Transverse colon (tissue), 4 donors: ENCODE results near the gene SNX25. TPM values are rescaled to one million over a fixed set of nuclear protein-coding genes. Genes with fewer than 3 reads are reported as not detected.
"Not testable (repeated sequence)": the region's sequence is repeated elsewhere in the genome, so short reads cannot be mapped to it uniquely, and the experiment has no call there.

ENCODE experiments used
- DNase-seq: peaks from one replicate; pipeline ENCODE4 v3.0.0-alpha.2; 2019
- H3K27ac ChIP-seq, 4 donors: fragments of 200-600 bp; sonication (generic); 2 replicates each; pipeline ENCODE4 v1.5.1; 2016 to 2018; ENCODE audit warnings: inconsistent platforms in 4 of 4
- H3K27me3 ChIP-seq: fragments of 200-600 bp; sonication (generic); 2 replicates; pipeline ENCODE4 v1.5.1; 2017; ENCODE audit warnings: inconsistent platforms
- H3K36me3 ChIP-seq, 4 donors: fragments of 200-600 bp; sonication (generic); 2 replicates each; pipeline ENCODE4 v1.5.1; 2017 to 2019; ENCODE audit warnings: inconsistent platforms in 4 of 4
- H3K4me1 ChIP-seq, 4 donors: fragments of 200-600 bp; sonication (generic); 2 replicates each; pipeline ENCODE4 v1.5.1; 2017 to 2020; ENCODE audit warnings: inconsistent platforms in 4 of 4
- H3K4me3 ChIP-seq, 4 donors: fragments of 200-600 bp; sonication (generic); 1 replicate in 1 of 4; 2 replicates in 3 of 4; pipeline versions ENCODE4 v1.5.1 to v1.6.1; 2017 to 2019; ENCODE audit warnings: inconsistent platforms in 4 of 4
- H3K9me3 ChIP-seq, 2 donors: fragments of 200-600 bp; sonication (generic); 2 replicates each; pipeline ENCODE4 v1.5.1; 2017 to 2019; ENCODE audit warnings: inconsistent platforms in 2 of 2
- CTCF ChIP-seq, 5 experiments: fragments of 200-600 bp in 3 of 5; fragments of 450-650 bp in 2 of 5; sonication (generic) in 3 of 5; IDR thresholded peaks; 1 replicate in 2 of 5; 2 replicates in 3 of 5; pipeline ENCODE4 v1.5.1; 2016 to 2017; ENCODE audit warnings: antibody characterized with exemption in 5 of 5, inconsistent platforms in 3 of 5, mild to moderate bottlenecking in 2 of 5, moderate library complexity in 1 of 5
- EP300 ChIP-seq: sonication (generic); formaldehyde crosslinking; IDR thresholded peaks from one replicate; pipeline ENCODE4 v1.6.1; 2017; ENCODE audit warnings: antibody characterized with exemption, low read depth
- POLR2A ChIP-seq: fragments of 450-650 bp; IDR thresholded peaks from one replicate; pipeline ENCODE4 v1.6.1; 2016; ENCODE audit warnings: antibody characterized with exemption, mild to moderate bottlenecking, moderate library complexity
- POLR2AphosphoS5 ChIP-seq, 3 donors: sonication (generic); formaldehyde crosslinking; IDR thresholded peaks; one replicate each; pipeline ENCODE4 v1.6.1; 2016; ENCODE audit warnings: antibody characterized with exemption in 3 of 3
- WGBS, 2 donors: methylation state at CpG; one replicate each; pipeline ENCODE4 v1.1.5; 2018; ENCODE audit warnings: low coverage in 1 of 2; 5-methylcytosine and 5-hydroxymethylcytosine counted together
- in situ Hi-C, 4 donors: fragments of 200-750 bp; cut with MboI; loops; one replicate each; pipeline versions ENCODE4 v1.15.0 to v1.15.1; 2017; ENCODE audit warnings: low sequenced_read_pairs in 3 of 4, low pct_ligation_motif_present in 1 of 4, low pct_unique_long_range_greater_than_20kb in 1 of 4
- intact Hi-C: fragments of 100-400 bp; cut with DNase I; formaldehyde crosslinking; loops from one replicate; pipeline ENCODE4 v1.15.1; 2023; ENCODE audit warnings: low total_unique reads
- total RNA-seq, 4 donors: library from RNA; depleted of rRNA; stranded (reverse); fragments of >200 nt; gene quantifications; one replicate each; pipeline ENCODE4 v1.1.0, GENCODE V29; 2016

The SNX25 gene
- total RNA-seq, 4 donors from 2014 or later = 17.1 to 68.5 (median 19.5) TPM

GRCh38 chr4:185359767-185360446 lies 150.5 kb downstream of the SNX25 start:
- WGBS, 2 donors = 96 to 98% methylated on average over 8 of the region's 8 CpGs
- in situ Hi-C loops = no loop called here
- intact Hi-C loops = no loop called here

GRCh38 chr4:185361872-185362271 lies 152.5 kb downstream of the SNX25 start:
- no peak overlapping the region for H3K27ac ChIP-seq
- H3K27me3 ChIP-seq = no peaks in the 10 kb centered on the region
- no peaks in the 10 kb centered on the region for H3K9me3 ChIP-seq
- peaks cover 0 to 5% (median 0%) of the 10 kb centered on the region in 4 donors for H3K36me3 ChIP-seq
- intact Hi-C loops (no loop called here), in situ Hi-C loops (no loop called here)
- H3K4me3 ChIP-seq = no peak overlapping the region
- no peak for TF ChIP-seq EP300
- TF ChIP-seq CTCF (IDR thresholded peaks at IDR 0.05) = no peak
- no peak for TF ChIP-seq POLR2AphosphoS5 (IDR thresholded peaks at IDR 0.05)
- TF ChIP-seq POLR2A = no peak
- 86 to 100% methylated on average over 2 to 3 of the region's 3 CpGs for WGBS, 2 donors
- DNase-seq = no peak
- no peaks in the 10 kb centered on the region for H3K4me1 ChIP-seq

More at GRCh38 chr4:185359767-185360446, 150.5 kb downstream of the SNX25 start:
- H3K4me1 ChIP-seq = no peaks in the 10 kb centered on the region
- H3K27ac ChIP-seq = no peak overlapping the region
- TF ChIP-seq CTCF (IDR thresholded peaks at IDR 0.05) = no peak
- no peak for TF ChIP-seq EP300
- TF ChIP-seq POLR2A = no peak
- no peak for TF ChIP-seq POLR2AphosphoS5 (IDR thresholded peaks at IDR 0.05)
- H3K36me3 ChIP-seq = peaks cover 0 to 5% (median 0%) of the 10 kb centered on the region in 4 donors
- no peak for DNase-seq
- no peaks in the 10 kb centered on the region for H3K27me3 ChIP-seq
- no peaks in the 10 kb centered on the region for H3K9me3 ChIP-seq
- no peak overlapping the region for H3K4me3 ChIP-seq

- 89 to 100% methylated on average over 1 to 6 of the region's 6 CpGs for WGBS, 2 donors
- in situ Hi-C loops, H3K9me3 ChIP-seq, H3K27me3 ChIP-seq, DNase-seq, H3K4me1 ChIP-seq, intact Hi-C loops, H3K36me3 ChIP-seq, H3K27ac ChIP-seq, H3K4me3 ChIP-seq: not testable (repeated sequence)
Observed at GRCh38 chr4:185362570-185362969, 153.2 kb downstream of the SNX25 start.

- Histone ChIP-seq H3K9me3 (no peaks in the 10 kb centered on the region), H3K27ac (no peak overlapping the region), H3K27me3 (no peaks in the 10 kb centered on the region), H3K4me3 (no peak overlapping the region), H3K36me3 (peaks cover 0 to 1% (median 0%) of the 10 kb centered on the region in 4 donors), H3K4me1 (no peaks in the 10 kb centered on the region)
- intact Hi-C loops (no loop called here), in situ Hi-C loops (no loop called here)
- no peak for DNase-seq
- 82 to 84% methylated on average over 3 of the region's 3 CpGs for WGBS, 2 donors
- no peak for TF ChIP-seq POLR2A
- TF ChIP-seq POLR2AphosphoS5 (IDR thresholded peaks at IDR 0.05) = no peak
- no peak for TF ChIP-seq EP300
- TF ChIP-seq CTCF (IDR thresholded peaks at IDR 0.05) = no peak
Observed at GRCh38 chr4:185363251-185363650, 153.9 kb downstream of the SNX25 start.

- no peaks in the 10 kb centered on the region for H3K9me3 ChIP-seq
- TF ChIP-seq EP300 = no peak
- TF ChIP-seq CTCF (IDR thresholded peaks at IDR 0.05) = no peak
- TF ChIP-seq POLR2AphosphoS5 (IDR thresholded peaks at IDR 0.05) = no peak
- no peak for TF ChIP-seq POLR2A
- H3K27ac ChIP-seq = no peak overlapping the region
- in situ Hi-C loops (no loop called here), intact Hi-C loops (no loop called here)
- H3K36me3 ChIP-seq = no peaks in the 10 kb centered on the region
- H3K4me1 ChIP-seq = no peaks in the 10 kb centered on the region
- DNase-seq = no peak
- no peaks in the 10 kb centered on the region for H3K27me3 ChIP-seq
- H3K4me3 ChIP-seq = no peak overlapping the region
- 92 to 94% methylated on average over 5 of the region's 5 CpGs for WGBS, 2 donors
Observed at GRCh38 chr4:185364886-185365285, 155.5 kb downstream of the SNX25 start.
